Astrocyte (in vitro differentiated cells and primary cell): Measurements from ENCODE around the gene POLA1. TPM values are rescaled to one million over a fixed set of nuclear protein-coding genes. Genes with fewer than 3 reads are reported as not detected.
A peak's percentile ranks its signal among the peaks of the same experiment; 100 is the strongest.
"Not testable (repeated sequence)": the region's sequence is repeated elsewhere in the genome, so short reads cannot be mapped to it uniquely, and the experiment has no call there.

Source experiments
- DNase-seq: peaks from one replicate; pipeline ENCODE4 v3.0.0-alpha.2; 2010; ENCODE audit warnings: low read depth
- FAIRE-seq: peaks from 2 replicates; lab custom pipeline; 2011; peaks lifted over from hg19 to GRCh38; lab: Jason Lieb, UNC
- H2AFZ ChIP-seq: 2 replicates; pipeline ENCODE4 v1.6.0; 2012; ENCODE audit warnings: low read depth, low read length, inconsistent platforms
- H3K27ac ChIP-seq: 2 replicates; pipeline ENCODE4 v1.5.1; 2011; ENCODE audit warnings: low read depth, low read length, inconsistent platforms
- H3K27me3 ChIP-seq: 2 replicates; pipeline ENCODE4 v1.6.0; 2011; ENCODE audit warnings: low read length, inconsistent platforms; ENCODE audit not compliant: insufficient read depth
- H3K36me3 ChIP-seq: 2 replicates; pipeline ENCODE4 v1.5.1; 2011; ENCODE audit warnings: low read length, inconsistent platforms; ENCODE audit not compliant: insufficient read depth
- H3K4me1 ChIP-seq: 2 replicates; pipeline ENCODE4 v1.5.1; 2011; ENCODE audit warnings: low read length, inconsistent platforms; ENCODE audit not compliant: insufficient read depth
- H3K4me2 ChIP-seq: 2 replicates; pipeline ENCODE4 v1.6.0; 2012; ENCODE audit warnings: low read length, inconsistent platforms
- H3K4me3 ChIP-seq: 2 replicates; pipeline ENCODE4 v1.5.1; 2011; ENCODE audit warnings: low read depth, mild to moderate bottlenecking, low read length, inconsistent platforms; ENCODE audit not compliant: insufficient read depth
- H3K79me2 ChIP-seq: 2 replicates; pipeline ENCODE4 v1.6.0; 2012; ENCODE audit warnings: mild to moderate bottlenecking, low read length, inconsistent platforms; ENCODE audit not compliant: insufficient read depth
- H3K9ac ChIP-seq: 2 replicates; pipeline ENCODE4 v1.6.0; 2012; ENCODE audit warnings: mild to moderate bottlenecking, low read length, inconsistent platforms
- H3K9me3 ChIP-seq: 2 replicates; pipeline ENCODE4 v1.5.1; 2012; ENCODE audit warnings: low read depth, mild to moderate bottlenecking, low read length, inconsistent platforms; ENCODE audit not compliant: insufficient read depth
- H4K20me1 ChIP-seq: 2 replicates; pipeline ENCODE4 v1.6.0; 2012; ENCODE audit warnings: low read length, inconsistent platforms; ENCODE audit not compliant: insufficient read depth
- H3K27ac Mint-ChIP-seq: one replicate; pipeline ENCODE4 v1.8.0; 2021; ENCODE audit warnings: mild to moderate bottlenecking, mixed read lengths; ENCODE audit not compliant: unreplicated experiment
- H3K27me3 Mint-ChIP-seq: one replicate; pipeline ENCODE4 v1.8.0; 2021; ENCODE audit warnings: low read depth, mixed read lengths; ENCODE audit not compliant: unreplicated experiment
- H3K36me3 Mint-ChIP-seq: one replicate; pipeline ENCODE4 v1.8.0; 2021; ENCODE audit warnings: low read depth, mixed read lengths; ENCODE audit not compliant: unreplicated experiment
- H3K4me1 Mint-ChIP-seq: one replicate; pipeline ENCODE4 v1.8.0; 2021; ENCODE audit warnings: low read depth, mixed read lengths; ENCODE audit not compliant: unreplicated experiment
- H3K4me3 Mint-ChIP-seq: one replicate; pipeline ENCODE4 v1.8.0; 2021; ENCODE audit warnings: mild to moderate bottlenecking, moderate library complexity, mixed read lengths; ENCODE audit not compliant: unreplicated experiment
- H3K9me3 Mint-ChIP-seq: one replicate; pipeline ENCODE4 v1.8.0; 2021; ENCODE audit warnings: mild to moderate bottlenecking, mixed read lengths; ENCODE audit not compliant: unreplicated experiment
- EZH2 ChIP-seq: IDR thresholded peaks from 2 replicates; pipeline ENCODE4 v1.6.1; 2012; ENCODE audit warnings: mild to moderate bottlenecking, low read length, inconsistent platforms; ENCODE audit not compliant: insufficient read depth
- total RNA-seq: library from RNA; stranded (reverse); gene quantifications from 2 replicates; pipeline ENCODE4 v1.2.1, GENCODE V29; 2021
- TF ChIP-seq, protein P1 (sequence below): IDR thresholded peaks from 2 replicates; pipeline ENCODE4 v1.5.1; 2011; ENCODE audit warnings: low read depth, mild to moderate bottlenecking, inconsistent platforms, low read length, moderate library complexity; ENCODE audit not compliant: insufficient read depth

POLA1 gene
- total RNA-seq, 1 donor from 2014 or later, result 4.9 TPM

DNA sequence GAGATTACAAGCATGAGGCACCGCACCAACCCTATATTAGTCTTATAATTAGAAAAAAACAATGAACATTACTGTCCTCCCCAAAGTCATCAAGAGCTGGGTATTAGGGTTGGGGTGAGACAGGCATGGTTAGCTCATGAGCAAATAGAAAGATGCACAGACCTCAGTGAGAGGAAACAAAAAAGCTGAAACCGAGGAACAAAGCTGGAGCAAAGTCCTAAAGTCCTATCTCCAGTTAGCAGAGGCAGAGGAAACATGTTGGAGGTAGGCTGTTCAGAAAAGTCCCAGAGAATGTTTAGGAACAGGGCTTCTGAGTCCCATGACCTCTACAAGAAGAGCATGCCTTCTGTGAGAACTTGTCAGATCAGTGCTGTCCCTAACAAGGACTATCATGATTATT is 41.9 kb upstream of the POLA1 start:
- no peaks in the 10 kb centered on the region for H3K36me3 Mint-ChIP-seq
- no peak overlapping the region for H3K27ac Mint-ChIP-seq
- TF ChIP-seq, protein P1, sequence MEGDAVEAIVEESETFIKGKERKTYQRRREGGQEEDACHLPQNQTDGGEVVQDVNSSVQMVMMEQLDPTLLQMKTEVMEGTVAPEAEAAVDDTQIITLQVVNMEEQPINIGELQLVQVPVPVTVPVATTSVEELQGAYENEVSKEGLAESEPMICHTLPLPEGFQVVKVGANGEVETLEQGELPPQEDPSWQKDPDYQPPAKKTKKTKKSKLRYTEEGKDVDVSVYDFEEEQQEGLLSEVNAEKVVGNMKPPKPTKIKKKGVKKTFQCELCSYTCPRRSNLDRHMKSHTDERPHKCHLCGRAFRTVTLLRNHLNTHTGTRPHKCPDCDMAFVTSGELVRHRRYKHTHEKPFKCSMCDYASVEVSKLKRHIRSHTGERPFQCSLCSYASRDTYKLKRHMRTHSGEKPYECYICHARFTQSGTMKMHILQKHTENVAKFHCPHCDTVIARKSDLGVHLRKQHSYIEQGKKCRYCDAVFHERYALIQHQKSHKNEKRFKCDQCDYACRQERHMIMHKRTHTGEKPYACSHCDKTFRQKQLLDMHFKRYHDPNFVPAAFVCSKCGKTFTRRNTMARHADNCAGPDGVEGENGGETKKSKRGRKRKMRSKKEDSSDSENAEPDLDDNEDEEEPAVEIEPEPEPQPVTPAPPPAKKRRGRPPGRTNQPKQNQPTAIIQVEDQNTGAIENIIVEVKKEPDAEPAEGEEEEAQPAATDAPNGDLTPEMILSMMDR, result no peak
- no peak for TF ChIP-seq EZH2
- Histone ChIP-seq H3K79me2 (no peaks in the 10 kb centered on the region), H4K20me1 (no peaks in the 10 kb centered on the region), H3K9ac (no peak overlapping the region), H2AFZ (no peak overlapping the region), H3K4me2 (no peak overlapping the region), H3K27ac (no peak overlapping the region), H3K9me3 (no peaks in the 10 kb centered on the region), H3K4me3 (no peak overlapping the region), H3K4me1 (no peaks in the 10 kb centered on the region), H3K27me3 (no peaks in the 10 kb centered on the region), H3K36me3 (no peaks in the 10 kb centered on the region)
- DNase-seq (no peak), FAIRE-seq (peak; percentile 62)
- H3K4me3 Mint-ChIP-seq, result no peak overlapping the region
- H3K9me3 Mint-ChIP-seq, result no peaks in the 10 kb centered on the region
- H3K27me3 Mint-ChIP-seq, result no peaks in the 10 kb centered on the region
- no peaks in the 10 kb centered on the region for H3K4me1 Mint-ChIP-seq

DNA sequence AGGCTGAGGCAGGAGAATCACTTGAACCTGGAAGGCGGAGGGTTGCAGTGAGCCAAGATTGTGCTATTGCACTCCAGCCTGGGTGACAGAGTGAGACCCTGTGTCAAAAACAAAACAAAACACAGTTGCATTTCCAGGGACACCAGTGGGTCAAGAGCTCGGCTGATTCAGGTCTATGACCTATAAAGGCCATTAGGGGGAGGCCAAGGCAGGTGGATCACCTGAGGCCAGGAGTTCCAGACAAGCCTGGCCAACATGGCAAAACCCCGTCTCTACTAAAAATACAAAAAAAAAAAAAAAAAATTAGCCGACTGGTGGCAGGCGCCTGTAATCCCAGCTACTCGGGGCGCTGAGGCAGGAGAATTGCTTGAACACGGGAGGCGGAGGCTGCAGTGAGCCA is 38.0 kb upstream of the POLA1 start:
- not testable (repeated sequence) for H3K4me1 ChIP-seq, H3K4me1 Mint-ChIP-seq, H3K36me3 ChIP-seq, H3K27me3 Mint-ChIP-seq, H3K9me3 Mint-ChIP-seq, H3K36me3 Mint-ChIP-seq, H4K20me1 ChIP-seq, H3K9ac ChIP-seq, H3K27ac ChIP-seq, H3K9me3 ChIP-seq, H3K4me3 ChIP-seq, H2AFZ ChIP-seq, H3K27me3 ChIP-seq, FAIRE-seq, H3K79me2 ChIP-seq, H3K4me2 ChIP-seq, DNase-seq, H3K27ac Mint-ChIP-seq, H3K4me3 Mint-ChIP-seq

DNA sequence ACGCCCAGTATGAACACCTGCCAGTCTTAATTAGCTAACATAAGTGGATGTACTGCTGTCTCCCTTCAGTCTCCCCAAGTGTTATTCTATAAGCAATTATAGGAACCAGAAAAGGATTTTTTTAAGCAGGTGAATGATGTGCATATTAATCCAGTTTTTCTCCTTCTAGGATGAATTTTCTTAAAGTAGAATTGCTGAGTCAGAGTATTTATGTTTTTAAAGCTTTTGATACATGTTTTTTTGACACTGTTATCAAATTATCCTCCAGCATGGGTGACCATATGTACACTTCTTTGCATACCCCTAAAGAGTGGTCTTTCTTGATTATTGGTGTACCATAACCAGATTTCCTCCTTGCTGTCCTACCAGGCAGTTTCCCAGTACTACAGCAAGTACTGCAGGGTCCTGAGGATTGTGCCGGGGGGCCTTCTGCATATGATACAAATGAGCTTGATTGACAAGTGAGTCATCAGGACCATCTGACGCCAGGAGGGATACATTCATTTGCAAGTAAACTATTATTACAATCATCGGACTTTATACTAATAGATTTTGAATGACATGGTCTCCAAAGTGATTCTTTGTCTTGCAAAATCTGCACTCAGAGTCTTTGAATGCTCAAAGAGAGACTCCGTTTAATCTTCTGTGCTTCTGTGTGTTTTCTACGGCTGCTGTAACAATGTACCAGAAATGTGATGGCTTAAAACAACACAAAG is 35.9 kb upstream of the POLA1 start:
- FAIRE-seq (no peak), DNase-seq (no peak)
- Mint-ChIP-seq H3K36me3 (no peaks in the 10 kb centered on the region), H3K4me1 (no peaks in the 10 kb centered on the region), H3K27me3 (no peaks in the 10 kb centered on the region), H3K27ac (no peak overlapping the region), H3K9me3 (no peaks in the 10 kb centered on the region), H3K4me3 (no peak overlapping the region)
- no peak overlapping the region for H2AFZ ChIP-seq
- no peaks in the 10 kb centered on the region for H3K27me3 ChIP-seq
- no peaks in the 10 kb centered on the region for H4K20me1 ChIP-seq
- H3K4me2 ChIP-seq, result no peak overlapping the region
- no peaks in the 10 kb centered on the region for H3K4me1 ChIP-seq
- no peaks in the 10 kb centered on the region for H3K9me3 ChIP-seq
- H3K79me2 ChIP-seq, result no peaks in the 10 kb centered on the region
- H3K4me3 ChIP-seq, result no peak overlapping the region
- H3K9ac ChIP-seq, result no peak overlapping the region
- H3K36me3 ChIP-seq, result no peaks in the 10 kb centered on the region
- no peak for TF ChIP-seq EZH2
- no peak overlapping the region for H3K27ac ChIP-seq
